GM23338 (cell line): ENCODE measurements around the gene KDM4B. TPM values are rescaled to one million over a fixed set of nuclear protein-coding genes. Genes with fewer than 3 reads are reported as not detected.

ENCODE experiments used
- ATAC-seq: fragments of 200-7000 bp; cut with Tn5 transposase; 3 replicates; pipeline ENCODE4 v1.9.1; 2020
- DNase-seq: peaks from one replicate; pipeline ENCODE4 v3.0.0-alpha.2; 2015; ENCODE audit warnings: low spot score
- H2AFZ ChIP-seq: fragments of 200-600 bp; sonication (generic); 2 replicates; pipeline ENCODE4 v1.8.0; 2016; ENCODE audit warnings: antibody characterized with exemption, mild to moderate bottlenecking, moderate library complexity
- H3F3A ChIP-seq: fragments of 200-600 bp; sonication (generic); replicated peaks from 2 replicates; pipeline ENCODE4 v1.8.0; 2017; ENCODE audit warnings: antibody characterized with exemption, mixed run types, low read depth
- H3K27ac ChIP-seq: fragments of 200-600 bp; sonication (generic); 2 replicates; pipeline ENCODE4 v1.6.1; 2016; ENCODE audit warnings: low read depth
- H3K27me3 ChIP-seq: fragments of 200-600 bp; sonication (generic); 2 replicates; pipeline ENCODE4 v1.8.0; 2016; ENCODE audit warnings: mild to moderate bottlenecking, mixed run types, moderate library complexity; ENCODE audit not compliant: insufficient read depth
- H3K36me3 ChIP-seq: fragments of 200-600 bp; sonication (generic); 2 replicates; pipeline ENCODE4 v1.8.0; 2016; ENCODE audit warnings: mild to moderate bottlenecking; ENCODE audit not compliant: insufficient read depth
- H3K4me1 ChIP-seq: fragments of 200-600 bp; sonication (generic); 2 replicates; pipeline ENCODE4 v1.8.0; 2016; ENCODE audit warnings: mild to moderate bottlenecking, moderate library complexity; ENCODE audit not compliant: insufficient read depth
- H3K4me2 ChIP-seq: fragments of 200-600 bp; sonication (generic); 2 replicates; pipeline ENCODE4 v1.7.1; 2017; ENCODE audit warnings: mixed run types
- H3K4me3 ChIP-seq: fragments of 200-600 bp; sonication (generic); 2 replicates; pipeline ENCODE4 v1.6.1; 2016; ENCODE audit warnings: mixed run types
- H3K79me2 ChIP-seq: fragments of 200-600 bp; sonication (generic); replicated peaks from 2 replicates; pipeline ENCODE4 v1.8.0; 2017; ENCODE audit warnings: mild to moderate bottlenecking; ENCODE audit not compliant: insufficient read depth
- H3K9me2 ChIP-seq: fragments of 200-600 bp; sonication (generic); 2 replicates; pipeline ENCODE4 v1.8.0; 2017; ENCODE audit not compliant: insufficient read depth
- H4K20me1 ChIP-seq: fragments of 200-600 bp; sonication (generic); replicated peaks from 2 replicates; pipeline ENCODE4 v1.8.0; 2017; ENCODE audit warnings: mild to moderate bottlenecking; ENCODE audit not compliant: insufficient read depth
- H3K27ac Mint-ChIP-seq: 2 replicates; pipeline ENCODE4 v1.8.0; 2020; ENCODE audit warnings: inconsistent platforms, mild to moderate bottlenecking, moderate library complexity, mixed read lengths
- H3K27me3 Mint-ChIP-seq: 3 replicates; pipeline ENCODE4 v1.8.0; 2022; ENCODE audit warnings: low read depth, mild to moderate bottlenecking, moderate library complexity, mixed read lengths, inconsistent platforms; ENCODE audit not compliant: insufficient read depth, poor library complexity
- H3K36me3 Mint-ChIP-seq: 3 replicates; pipeline ENCODE4 v1.8.0; 2021; ENCODE audit warnings: low read depth, mild to moderate bottlenecking, inconsistent platforms, moderate library complexity, mixed read lengths
- H3K4me1 Mint-ChIP-seq: 3 replicates; pipeline ENCODE4 v1.8.0; 2020; ENCODE audit warnings: mild to moderate bottlenecking, inconsistent platforms, mixed read lengths
- H3K4me3 Mint-ChIP-seq: 3 replicates; pipeline ENCODE4 v1.8.0; 2021; ENCODE audit warnings: moderate library complexity, mild to moderate bottlenecking, inconsistent platforms, mixed read lengths
- H3K9me3 Mint-ChIP-seq: 3 replicates; pipeline ENCODE4 v1.8.0; 2020; ENCODE audit warnings: moderate library complexity, mild to moderate bottlenecking, inconsistent platforms, mixed read lengths
- ETS1 ChIP-seq: IDR thresholded peaks from 2 replicates; pipeline ENCODE4 v1.6.1; 2016; ENCODE audit warnings: antibody characterized with exemption
- EZH2 ChIP-seq: fragments of 200-600 bp; sonication (generic); IDR thresholded peaks from one replicate; pipeline ENCODE4 v1.8.0; 2017; ENCODE audit warnings: antibody characterized with exemption, mild to moderate bottlenecking, low read depth; ENCODE audit not compliant: unreplicated experiment
- NANOG ChIP-seq: IDR thresholded peaks from 2 replicates; pipeline ENCODE4 v1.6.1; 2016; ENCODE audit warnings: antibody characterized with exemption, borderline replicate concordance
- ZNF462 ChIP-seq: fragments of 250-450 bp; sonication (Bioruptor Pico); IDR thresholded peaks from 2 replicates; pipeline ENCODE4 v1.5.0; 2020; ENCODE audit warnings: mild to moderate bottlenecking, moderate library complexity
- polyA plus RNA-seq: library from polyadenylated mRNA; unstranded; fragments of >200 nt; fragmentation: Nextera tagmentation; extraction: Ambion mirVana; gene quantifications from 2 replicates; pipeline ENCODE4 v1.2.1, GENCODE V29; 2016
- total RNA-seq: library from RNA; depleted of rRNA; stranded (reverse); fragments of >200 nt; shearing (Covaris generic); gene quantifications from 2 replicates; pipeline ENCODE4 v1.2.3, GENCODE V29; 2014

Gene KDM4B
- total and polyA plus RNA-seq, 2 experiments from 2014 or later = 9.1 to 27.6 TPM

- Mint-ChIP-seq H3K27ac (no peak overlapping the region), H3K36me3 (peaks cover 45% of the 10 kb centered on the region), H3K9me3 (peaks cover 27% of the 10 kb centered on the region), H3K27me3 (peaks cover 14% of the 10 kb centered on the region), H3K4me1 (peaks cover 2% of the 10 kb centered on the region; the same call in 1 of the 3 replicates), H3K4me3 (no peak overlapping the region)
- Histone ChIP-seq H3K27me3 (no peaks in the 10 kb centered on the region), H3K27ac (no peak overlapping the region), H3K4me3 (no peak overlapping the region), H3K4me2 (no peak overlapping the region), H3F3A (no peaks in the 10 kb centered on the region), H3K79me2 (no peaks in the 10 kb centered on the region), H3K36me3 (peaks cover 5% of the 10 kb centered on the region; the same call in 1 of the 2 replicates), H3K4me1 (no peaks in the 10 kb centered on the region), H4K20me1 (no peaks in the 10 kb centered on the region), H2AFZ (no peak overlapping the region), H3K9me2 (no peaks in the 10 kb centered on the region)
- TF ChIP-seq EZH2 (no peak), ZNF462 (CRISPR knock-in tag) (no peak), ETS1 (no peak)
- DNase-seq (no peak), ATAC-seq (no peak)
These were observed 130.8 kb downstream of the KDM4B start for GRCh38 chr19:5099701-5100221.

- no peaks in the 10 kb centered on the region for H4K20me1 ChIP-seq
- ATAC-seq (no peak), DNase-seq (no peak)
- H3K4me1 ChIP-seq = no peaks in the 10 kb centered on the region
- H3K9me2 ChIP-seq = no peaks in the 10 kb centered on the region
- no peaks in the 10 kb centered on the region; the same call in 2 of the 3 replicates for H3K4me1 Mint-ChIP-seq
- H3K36me3 Mint-ChIP-seq = peaks cover 44% of the 10 kb centered on the region
- no peak overlapping the region for H3K27ac ChIP-seq
- no peak overlapping the region for H3K27ac Mint-ChIP-seq
- no peak overlapping the region for H3K4me3 ChIP-seq
- no peaks in the 10 kb centered on the region for H3K79me2 ChIP-seq
- H2AFZ ChIP-seq = no peak overlapping the region
- no peak overlapping the region for H3K4me3 Mint-ChIP-seq
- H3K27me3 ChIP-seq = no peaks in the 10 kb centered on the region
- H3K27me3 Mint-ChIP-seq = peaks cover 12% of the 10 kb centered on the region
- H3K9me3 Mint-ChIP-seq = peaks cover 27% of the 10 kb centered on the region
- H3F3A ChIP-seq = no peaks in the 10 kb centered on the region
- no peak overlapping the region for H3K4me2 ChIP-seq
- peaks cover 5% of the 10 kb centered on the region; the same call in 1 of the 2 replicates for H3K36me3 ChIP-seq
- TF ChIP-seq NANOG (no peak), ZNF462 (CRISPR knock-in tag) (no peak)
These were observed 133.0 kb downstream of the KDM4B start for GRCh38 chr19:5101871-5102270.
